Amygdala (tissue), 56 donors: ENCODE measurements around the gene ZFTA.

Experiments
- DNase-seq, 56 donors: peaks; one replicate each; lab custom pipeline; 2025; lab: John Stamatoyannopoulos, UW

The ZFTA gene

DNA sequence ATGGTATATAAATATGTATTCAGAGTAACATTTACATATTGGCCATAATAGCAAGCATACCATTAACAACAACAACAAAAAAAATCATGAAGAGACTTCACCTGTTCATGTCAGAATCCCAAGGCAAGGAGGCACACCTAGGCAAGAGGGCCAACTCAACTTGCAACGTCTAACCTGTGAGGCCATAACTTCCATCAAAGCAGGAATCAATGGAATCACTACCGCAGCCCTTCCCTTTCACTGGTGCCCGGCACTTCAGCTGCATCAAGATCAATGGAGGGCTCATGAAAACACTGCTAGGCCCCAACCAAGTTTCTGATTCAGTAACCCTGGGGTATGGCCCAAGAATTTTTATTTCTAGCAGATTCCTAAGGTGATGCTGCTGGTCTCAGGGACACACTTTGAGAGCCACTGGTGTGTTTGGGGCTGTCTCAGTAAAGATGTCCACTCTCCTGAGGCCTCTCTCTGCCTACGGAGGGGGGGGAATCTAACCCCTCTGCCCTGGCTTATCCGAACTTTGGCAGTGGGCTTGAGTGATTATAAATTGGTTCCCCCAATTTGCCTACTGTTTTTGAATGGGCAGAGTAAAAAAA lies 8.0 kb downstream of the ZFTA start:
- no peak for DNase-seq

DNA sequence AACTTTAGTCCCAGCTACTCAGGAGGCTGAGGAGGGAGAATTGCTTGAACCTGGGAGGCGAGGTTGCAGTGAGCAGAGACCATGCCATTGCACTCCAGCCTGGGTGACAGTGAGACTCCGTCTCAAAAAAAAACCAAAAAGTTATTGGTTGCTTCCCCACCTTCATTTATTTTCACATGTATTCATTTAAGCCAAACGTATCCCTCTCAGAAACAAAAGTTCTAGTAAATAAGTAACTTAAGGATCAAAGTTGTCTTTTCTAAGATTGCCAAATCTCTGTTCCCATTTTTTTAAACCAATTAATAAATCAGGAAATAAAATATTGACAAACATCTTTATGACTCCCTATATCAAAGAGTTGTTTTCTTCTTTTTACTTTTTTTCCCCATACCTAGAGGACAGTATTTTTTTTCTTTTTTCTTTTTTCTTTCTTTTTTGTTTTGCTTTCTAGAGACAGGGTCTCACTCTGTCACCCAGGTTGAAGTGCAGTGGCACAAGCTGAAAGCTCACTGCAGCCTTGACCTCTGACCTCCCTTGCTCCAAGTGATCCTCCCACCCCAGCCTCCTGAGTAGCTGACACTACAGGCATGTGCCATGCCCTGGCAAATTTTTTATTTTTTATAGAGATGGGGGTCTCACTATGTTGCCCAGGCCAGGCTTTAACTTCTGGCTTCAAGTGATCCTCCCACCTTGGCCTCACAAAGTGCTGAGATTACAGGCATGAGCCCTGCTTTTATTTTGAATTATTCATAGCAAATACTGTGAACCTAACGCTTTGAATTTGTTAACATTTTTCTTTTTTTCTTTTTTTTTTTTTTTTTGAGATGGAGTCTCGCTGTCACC lies 11.4 kb downstream of the ZFTA start:
- no peak for DNase-seq

DNA sequence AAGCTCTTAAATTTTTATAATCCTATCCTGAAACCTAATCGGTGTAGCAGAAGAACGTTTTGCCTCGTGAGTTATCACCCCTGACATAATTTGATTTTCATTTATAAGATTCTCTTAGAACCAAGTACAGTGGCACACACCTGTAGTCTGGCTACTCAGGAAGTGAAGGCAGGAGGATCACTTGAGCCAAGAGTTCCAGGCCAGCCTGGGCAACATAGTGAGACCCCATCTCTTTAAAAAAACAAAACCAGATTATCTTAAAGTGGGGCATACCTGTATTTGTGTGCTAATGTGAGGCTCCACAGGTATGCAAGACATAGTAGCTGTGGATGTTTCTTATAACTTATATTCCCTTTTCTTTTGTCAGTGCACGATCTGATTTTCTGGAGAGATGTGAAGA lies 19.0 kb downstream of the ZFTA start:
- no peak for DNase-seq

DNA sequence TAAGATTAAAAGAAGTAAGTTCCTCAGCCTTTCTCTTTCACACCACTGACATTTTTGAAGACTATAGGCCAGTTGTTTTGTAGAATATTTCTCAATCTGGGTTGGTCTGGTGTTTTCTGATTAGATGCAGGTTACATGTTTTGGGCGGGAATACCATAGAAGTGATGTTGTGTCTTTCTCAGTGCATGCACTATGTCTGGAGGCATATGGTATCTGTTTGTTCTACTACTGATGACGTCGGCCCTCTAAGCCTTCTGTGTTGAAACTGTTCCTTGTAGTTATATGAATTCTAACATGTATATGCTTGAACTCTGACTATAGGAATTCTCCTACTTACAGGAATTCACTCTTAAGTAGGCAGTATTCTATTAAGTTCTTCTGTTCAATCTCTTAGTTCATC lies 21.6 kb downstream of the ZFTA start:
- DNase-seq = no peak

DNA sequence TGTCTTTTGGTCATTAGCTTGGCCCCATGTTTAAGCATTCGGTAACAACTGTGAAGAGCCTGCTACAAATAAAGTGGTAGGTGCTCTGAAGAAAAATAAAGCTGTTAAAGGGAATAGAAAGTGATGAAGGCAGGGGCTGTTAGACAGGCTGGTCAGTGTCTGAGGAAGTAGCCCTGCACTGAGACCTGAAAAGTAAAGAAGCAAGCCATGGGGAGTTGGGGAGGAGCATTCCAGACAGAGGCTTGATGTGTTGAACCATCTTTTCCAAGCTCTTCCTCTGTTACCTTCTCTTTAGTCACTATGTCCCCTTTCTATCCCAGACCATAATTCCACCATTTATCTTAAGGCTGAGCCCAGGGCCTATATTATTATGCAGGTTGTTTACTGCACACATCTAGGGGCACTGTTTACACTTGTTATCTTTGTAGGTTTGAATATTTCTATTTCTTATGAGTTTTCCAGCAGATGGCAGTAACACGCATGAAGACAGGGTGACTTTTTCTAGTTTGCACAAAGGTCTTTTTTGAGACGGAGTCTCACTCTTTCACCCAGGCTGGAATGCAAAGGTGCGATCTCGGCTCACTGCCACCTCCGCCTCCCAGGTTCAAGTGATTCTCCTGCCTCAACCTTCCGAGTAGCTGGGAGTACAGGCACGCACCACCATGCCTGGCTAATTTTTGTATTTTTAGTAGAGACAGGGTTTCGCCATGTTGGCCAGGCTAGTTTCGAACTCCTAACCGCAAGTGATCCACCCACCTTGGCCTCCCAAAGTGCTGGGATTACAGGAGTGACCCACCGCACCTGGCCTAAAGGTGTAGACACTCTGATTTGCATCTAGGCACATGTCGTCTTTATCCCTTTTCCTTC lies 23.0 kb downstream of the ZFTA start:
- DNase-seq = no peak

DNA sequence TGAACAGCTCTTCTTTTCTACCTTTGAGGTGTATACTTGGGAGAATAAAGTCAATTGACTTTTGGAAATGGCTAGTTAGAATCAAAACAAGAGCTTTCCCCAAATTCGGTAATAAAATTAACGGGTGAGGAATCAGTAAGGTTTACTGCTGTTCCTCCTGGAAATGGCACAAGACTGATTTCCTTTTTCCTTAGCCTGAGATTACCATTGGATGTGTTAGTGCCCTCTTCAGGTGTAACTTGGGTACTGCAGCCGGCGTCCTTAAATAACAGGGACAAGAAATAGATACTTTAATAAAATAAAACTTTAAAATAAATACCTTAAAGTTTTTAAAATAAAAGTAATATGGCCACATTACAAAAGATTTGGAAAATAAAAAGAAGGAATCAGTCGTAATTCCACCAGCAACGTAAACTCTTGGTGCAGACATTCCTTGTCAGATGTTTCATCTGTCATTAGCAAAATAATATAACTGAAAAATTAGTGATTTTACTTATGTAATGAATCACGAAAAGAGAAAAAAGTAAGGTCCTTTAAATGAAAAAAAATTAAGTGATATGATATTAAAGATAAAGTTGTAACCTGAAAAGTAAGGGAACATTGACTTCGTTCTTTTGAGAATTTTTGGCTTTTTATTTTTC lies 29.7 kb downstream of the ZFTA start:
- DNase-seq = peak in 40 of 56 donors; percentile 2 to 91 (median 30)

DNA sequence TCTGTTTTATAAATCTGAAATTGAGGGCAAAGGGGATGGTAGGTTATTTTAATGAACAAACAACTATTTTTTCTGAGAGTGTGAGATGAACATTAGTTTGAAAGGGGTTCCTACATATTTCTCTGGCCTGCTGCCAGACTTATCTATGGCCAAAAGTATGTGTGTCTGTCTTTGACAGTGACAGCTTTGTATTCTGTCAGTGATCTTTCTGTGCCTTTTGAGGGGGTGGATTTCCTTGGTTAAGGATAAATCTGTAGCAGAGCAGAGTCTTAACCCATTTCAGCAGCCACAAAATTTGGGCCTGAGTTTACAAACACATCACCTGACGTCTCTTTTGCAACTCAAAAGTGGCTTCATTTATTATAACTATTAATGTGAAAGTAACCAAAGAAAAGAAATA lies 30.9 kb downstream of the ZFTA start:
- DNase-seq = peak in 1 of 56 donors; percentile 50

DNA sequence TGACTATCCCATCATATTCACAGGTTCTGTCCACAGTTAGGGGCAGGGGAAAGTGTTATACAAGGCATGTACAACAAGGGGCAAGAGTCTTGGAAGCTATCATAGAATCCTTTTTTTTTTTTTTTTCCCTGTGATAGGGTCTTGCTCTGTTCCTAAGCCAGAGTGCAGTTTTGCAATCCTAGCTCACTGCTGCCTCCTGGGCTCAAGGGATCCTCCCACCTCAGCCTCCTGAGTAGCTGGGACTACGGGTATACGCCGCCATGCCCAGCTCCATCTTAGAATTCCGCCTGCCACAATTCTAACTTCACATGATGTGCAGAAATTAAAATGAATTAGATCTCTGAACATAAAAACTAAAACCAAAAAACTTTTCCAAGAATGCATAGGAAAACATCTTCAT lies 31.7 kb downstream of the ZFTA start:
- no peak for DNase-seq

DNA sequence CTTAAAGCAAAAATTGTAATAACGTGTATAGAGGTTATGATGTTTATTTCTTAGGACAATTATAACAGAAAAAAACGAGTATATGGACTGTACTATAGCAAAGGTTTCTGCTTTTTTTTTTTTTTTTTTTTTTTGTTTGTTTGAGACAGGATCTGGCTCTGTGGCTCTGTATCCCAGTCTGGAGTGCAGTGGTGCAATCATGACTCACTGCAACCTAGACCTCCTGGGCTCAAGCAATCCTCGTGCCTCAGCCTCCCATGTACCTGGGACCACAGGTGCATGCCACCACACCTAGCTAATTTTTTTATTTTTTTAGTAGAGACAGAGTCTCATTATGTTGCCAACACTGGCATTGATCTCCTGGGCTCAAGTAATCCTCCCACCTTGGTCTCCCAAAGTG lies 39.2 kb downstream of the ZFTA start:
- DNase-seq = no peak

DNA sequence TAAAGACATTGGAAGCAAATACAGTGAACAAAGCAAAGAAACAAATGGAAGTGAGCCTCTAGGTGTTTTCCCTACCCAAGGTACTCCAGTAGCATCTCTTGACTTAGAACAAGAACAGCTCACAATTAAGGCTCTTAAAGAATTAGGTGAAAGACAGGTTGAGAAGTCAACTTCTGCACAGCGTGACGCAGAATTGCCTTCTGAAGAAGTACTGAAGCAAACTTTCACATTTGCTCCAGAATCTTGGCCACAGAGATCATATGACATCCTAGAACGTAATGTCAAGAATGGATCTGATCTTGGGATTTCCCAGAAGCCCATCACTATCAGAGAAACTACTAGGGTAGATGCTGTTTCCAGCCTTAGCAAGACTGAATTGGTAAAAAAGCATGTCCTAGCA lies 48.0 kb downstream of the ZFTA start:
- DNase-seq = no peak

DNA sequence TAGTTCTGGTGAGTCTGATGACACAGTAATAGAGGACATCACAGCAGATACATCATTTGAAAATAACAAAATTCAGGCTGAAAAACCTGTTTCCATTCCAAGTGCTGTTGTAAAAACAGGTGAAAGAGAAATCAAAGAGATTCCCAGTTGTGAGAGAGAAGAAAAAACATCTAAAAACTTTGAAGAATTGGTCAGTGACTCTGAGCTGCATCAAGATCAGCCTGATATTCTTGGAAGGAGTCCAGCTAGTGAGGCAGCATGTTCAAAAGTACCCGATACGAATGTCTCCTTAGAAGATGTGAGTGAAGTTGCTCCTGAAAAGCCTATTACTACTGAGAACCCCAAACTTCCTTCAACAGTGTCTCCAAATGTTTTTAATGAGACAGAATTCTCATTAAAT lies 48.6 kb downstream of the ZFTA start:
- DNase-seq = no peak

DNA sequence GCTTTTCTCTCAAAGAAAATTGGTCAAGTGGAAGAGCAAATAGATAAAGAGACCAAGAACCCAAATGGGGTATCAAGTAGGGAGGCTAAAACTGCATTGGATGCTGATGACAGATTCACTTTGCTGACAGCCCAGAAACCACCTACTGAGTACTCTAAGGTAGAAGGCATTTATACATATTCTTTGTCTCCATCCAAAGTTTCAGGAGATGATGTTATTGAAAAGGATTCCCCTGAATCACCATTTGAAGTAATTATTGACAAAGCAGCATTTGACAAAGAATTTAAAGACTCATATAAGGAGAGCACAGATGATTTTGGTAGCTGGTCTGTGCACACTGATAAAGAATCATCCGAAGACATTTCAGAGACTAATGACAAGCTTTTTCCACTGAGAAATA lies 49.6 kb downstream of the ZFTA start:
- no peak for DNase-seq
